Activated CD8-positive, alpha-beta memory T cell treated with anti-CD3 and anti-CD28 coated beads for 36 hours (primary cell): ENCODE measurements around the gene STARD10. TPM values are rescaled to one million over a fixed set of nuclear protein-coding genes. Genes with fewer than 3 reads are reported as not detected.

Experiments
- CTCF ChIA-PET: fragments of 350-600 bp; sonication (Branson Sonifier 250); formaldehyde crosslinking; loops from one replicate; lab custom pipeline; 2021; ENCODE audit warnings: antibody characterized with exemption; lab: Charles Lee
- POLR2A ChIA-PET: fragments of 350-600 bp; sonication (Branson Sonifier 250); formaldehyde crosslinking; loops from one replicate; lab custom pipeline; 2021; ENCODE audit warnings: antibody characterized with exemption; lab: Charles Lee
- total RNA-seq, 2 experiments: library from RNA; stranded (reverse); gene quantifications; one replicate each; pipeline ENCODE4 v1.2.3, GENCODE V29; 2021

The STARD10 gene
- total RNA-seq, 2 experiments from 2014 or later, result 7.8 to 11.4 TPM

GRCh38 chr11:72745925-72746550, 47.8 kb downstream of the STARD10 start:
- POLR2A ChIA-PET, result no interaction called here
- CTCF ChIA-PET, result interaction anchor here (1.0 kb wide), 1 partner anchor 47 kb away, joined by 3 read pairs; no protein-coding TSS in a partner anchor

- POLR2A ChIA-PET, result no interaction called here
- CTCF ChIA-PET, result interaction anchor here (0.5 to 1.0 kb wide), 2 partner anchors 12 to 47 kb away, joined by 3 to 5 read pairs; no protein-coding TSS in a partner anchor
Measured at GRCh38 chr11:72745511-72745910, 48.3 kb downstream of the STARD10 start.

- CTCF ChIA-PET, result no interaction called here
- POLR2A ChIA-PET, result no interaction called here
Measured at GRCh38 chr11:72744474-72744873, 49.4 kb downstream of the STARD10 start.

- ChIA-PET POLR2A (no interaction called here), CTCF (interaction anchor here (0.6 kb wide), 1 partner anchor 18 kb away, joined by 3 read pairs; no protein-coding TSS in a partner anchor)
Measured at GRCh38 chr11:72743321-72744221, 50.3 kb downstream of the STARD10 start.

GRCh38 chr11:72742513-72743320, 51.1 kb downstream of the STARD10 start:
- CTCF ChIA-PET, result no interaction called here
- POLR2A ChIA-PET, result no interaction called here

- ChIA-PET POLR2A (no interaction called here), CTCF (no interaction called here)
Measured at GRCh38 chr11:72741849-72742512, 51.9 kb downstream of the STARD10 start.

- CTCF ChIA-PET, result interaction anchor here (2.4 kb wide), 1 partner anchor 16 kb away, joined by 8 read pairs; no protein-coding TSS in a partner anchor
- POLR2A ChIA-PET, result no interaction called here
Measured at GRCh38 chr11:72741429-72741833, 52.4 kb downstream of the STARD10 start.

- CTCF ChIA-PET, result interaction anchor here (2.4 kb wide), 1 partner anchor 16 kb away, joined by 8 read pairs; no protein-coding TSS in a partner anchor
- POLR2A ChIA-PET, result no interaction called here
Measured at GRCh38 chr11:72740562-72741428, 53.1 kb downstream of the STARD10 start.

- CTCF ChIA-PET, result interaction anchor here (2.4 kb wide), 1 partner anchor 15 kb away, joined by 8 read pairs; no protein-coding TSS in a partner anchor
- POLR2A ChIA-PET, result no interaction called here
Measured at GRCh38 chr11:72740060-72740424, 53.8 kb downstream of the STARD10 start.

- ChIA-PET POLR2A (interaction anchor here (0.5 kb wide), 1 partner anchor 505 kb away, joined by 6 read pairs; no protein-coding TSS in a partner anchor), CTCF (interaction anchor here (2.4 kb wide), 1 partner anchor 14 kb away, joined by 8 read pairs; no protein-coding TSS in a partner anchor)
Measured at GRCh38 chr11:72739240-72740059, 54.4 kb downstream of the STARD10 start.

GRCh38 chr11:72738199-72739141, 55.4 kb downstream of the STARD10 start:
- CTCF ChIA-PET, result interaction anchor here (0.6 to 1.5 kb wide), 3 partner anchors 13 to 57 kb away, joined by 3 to 5 read pairs (median 4); partner anchors contain the start of gene STARD10
- POLR2A ChIA-PET, result interaction anchor here (0.5 kb wide), 1 partner anchor 506 kb away, joined by 6 read pairs; no protein-coding TSS in a partner anchor

- ChIA-PET POLR2A (interaction anchor here (0.6 to 1.2 kb wide), 3 partner anchors 69 to 405 kb away, joined by 3 to 5 read pairs (median 4); no protein-coding TSS in a partner anchor), CTCF (interaction anchor here (1.4 to 2.1 kb wide), 3 partner anchors 12 to 78 kb away, joined by 5 to 7 read pairs (median 6); partner anchors contain the start of genes ATG16L2 and STARD10)
Measured at GRCh38 chr11:72737336-72737735, 56.5 kb downstream of the STARD10 start.

- ChIA-PET POLR2A (interaction anchor here (0.6 to 1.2 kb wide), 5 partner anchors 14 to 406 kb away, joined by 3 to 5 read pairs (median 4); no protein-coding TSS in a partner anchor), CTCF (interaction anchor here (0.6 to 2.1 kb wide), 9 partner anchors 12 to 79 kb away, joined by 3 to 7 read pairs (median 3); partner anchors contain the start of gene ATG16L2)
Measured at GRCh38 chr11:72736452-72737069, 57.3 kb downstream of the STARD10 start.

GRCh38 chr11:72735495-72736027, 58.3 kb downstream of the STARD10 start:
- CTCF ChIA-PET, result interaction anchor here (1.1 to 2.1 kb wide), 4 partner anchors 13 to 80 kb away, joined by 3 to 7 read pairs (median 4); partner anchors contain the start of gene ATG16L2
- POLR2A ChIA-PET, result interaction anchor here (0.8 kb wide), 1 partner anchor 49 kb away, joined by 3 read pairs; no protein-coding TSS in a partner anchor
